Colonic mucosa (tissue), 4 donors: ENCODE results near the gene MAGEA9B. TPM values are rescaled to one million over a fixed set of nuclear protein-coding genes. Genes with fewer than 3 reads are reported as not detected.
"Not testable (repeated sequence)": the region's sequence is repeated elsewhere in the genome, so short reads cannot be mapped to it uniquely, and the experiment has no call there.

Source experiments
- DNase-seq: peaks from one replicate; pipeline ENCODE4 v3.0.0-alpha.2; 2020
- H3K27ac ChIP-seq: fragments of 200-600 bp; one replicate; pipeline ENCODE4 v1.8.0; 2021
- H3K27me3 ChIP-seq: fragments of 200-600 bp; one replicate; pipeline ENCODE4 v1.8.0; 2021
- H3K36me3 ChIP-seq: fragments of 200-600 bp; one replicate; pipeline ENCODE4 v1.8.0; 2021
- H3K4me1 ChIP-seq: fragments of 200-600 bp; one replicate; pipeline ENCODE4 v1.8.0; 2021; ENCODE audit warnings: mild to moderate bottlenecking
- H3K4me3 ChIP-seq: fragments of 200-600 bp; one replicate; pipeline ENCODE4 v1.8.0; 2021
- H3K9ac ChIP-seq, 2 donors: one replicate each; pipeline ENCODE4 v1.7.0; 2013; ENCODE audit warnings: control low read depth in 2 of 2, low read depth in 2 of 2, low read length in 2 of 2
- H3K9me3 ChIP-seq: fragments of 200-600 bp; one replicate; pipeline ENCODE4 v1.8.0; 2021
- CTCF ChIP-seq: fragments of 200-600 bp; IDR thresholded peaks from one replicate; pipeline ENCODE4 v1.8.0; 2022; ENCODE audit warnings: antibody characterized with exemption, mild to moderate bottlenecking
- intact Hi-C: fragments of 100-400 bp; cut with DNase I; formaldehyde crosslinking; loops from one replicate; pipeline ENCODE4 v1.14.1; 2022
- total RNA-seq, 2 donors: library from RNA; stranded (reverse); fragmentation: NEBNext Ultra II Directional in 1 of 2; extraction: Animal tissue kit (Norgen Biotek cat#: 25700) in 1 of 2; gene quantifications; one replicate each; pipeline ENCODE4 v1.2.1, GENCODE V29; 2021
- donor health status: healthy.
- donor health status: DM: no; HTN: no; CAD: no.
- donor health status: DM: no; HTN: no; CAD: no.

MAGEA9B gene
- total RNA-seq, 2 donors from 2014 or later, result not detected

DNA sequence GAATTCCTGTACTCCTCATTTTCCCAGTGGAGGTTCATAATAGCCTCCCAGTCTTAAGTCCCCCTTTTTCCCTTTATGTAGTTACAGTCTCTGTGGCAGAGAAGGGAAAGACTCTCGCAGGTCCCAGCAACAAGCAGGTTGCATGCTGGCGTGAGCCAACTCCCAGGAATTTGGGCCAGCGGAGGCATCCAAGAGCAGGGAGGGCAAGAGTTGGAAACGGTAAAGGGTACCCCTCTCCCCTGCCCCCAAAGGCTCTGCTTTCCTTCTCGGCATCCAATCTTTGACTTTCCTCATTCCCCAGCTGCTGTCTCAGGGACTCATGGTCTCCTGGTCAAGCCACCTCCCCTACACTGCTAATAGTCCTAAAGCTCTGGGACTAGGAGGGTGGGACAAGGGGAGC lies 23.3 kb upstream of the MAGEA9B start:
- no peaks in the 10 kb centered on the region for H3K4me1 ChIP-seq
- TF ChIP-seq CTCF, result no peak

GRCh38 chrX:149607699-149608098 lies 20.4 kb upstream of the MAGEA9B start:
- H3K36me3 ChIP-seq, result no peaks in the 10 kb centered on the region
- H3K9me3 ChIP-seq, result no peaks in the 10 kb centered on the region
- DNase-seq, result no peak
- H3K27me3 ChIP-seq, result no peaks in the 10 kb centered on the region
- H3K27ac ChIP-seq, result no peak overlapping the region
- H3K9ac ChIP-seq, result no peak overlapping the region
- no peak overlapping the region for H3K4me3 ChIP-seq
- H3K4me1 ChIP-seq, result no peaks in the 10 kb centered on the region
- intact Hi-C loops, result no loop called here
- no peak for TF ChIP-seq CTCF

More for the DNA sequence above, 23.3 kb upstream of the MAGEA9B start:
- Histone ChIP-seq H3K4me3 (no peak overlapping the region), H3K9ac (no peak overlapping the region), H3K27me3 (no peaks in the 10 kb centered on the region), H3K36me3 (no peaks in the 10 kb centered on the region), H3K9me3 (no peaks in the 10 kb centered on the region), H3K27ac (no peak overlapping the region)
- intact Hi-C loops, result no loop called here
- DNase-seq, result no peak

GRCh38 chrX:149605248-149605885 lies 18.1 kb upstream of the MAGEA9B start:
- intact Hi-C loops, H3K27me3 ChIP-seq, H3K9me3 ChIP-seq: not testable (repeated sequence)

GRCh38 chrX:149598603-149599002 lies 11.3 kb upstream of the MAGEA9B start:
- DNase-seq, intact Hi-C loops: not testable (repeated sequence)

More at GRCh38 chrX:149605248-149605885, 18.1 kb upstream of the MAGEA9B start:
- DNase-seq, H3K36me3 ChIP-seq, H3K27ac ChIP-seq, H3K9ac ChIP-seq, H3K4me1 ChIP-seq, H3K4me3 ChIP-seq: not testable (repeated sequence)

GRCh38 chrX:149595943-149596342 lies 8.7 kb upstream of the MAGEA9B start:
- H3K36me3 ChIP-seq, DNase-seq, H3K4me1 ChIP-seq, H3K9me3 ChIP-seq, H3K4me3 ChIP-seq, intact Hi-C loops, H3K9ac ChIP-seq, H3K27me3 ChIP-seq, H3K27ac ChIP-seq: not testable (repeated sequence)

More at GRCh38 chrX:149598603-149599002, 11.3 kb upstream of the MAGEA9B start:
- not testable (repeated sequence) for H3K9me3 ChIP-seq, H3K4me1 ChIP-seq, H3K27ac ChIP-seq, H3K4me3 ChIP-seq, H3K9ac ChIP-seq, H3K27me3 ChIP-seq, H3K36me3 ChIP-seq

DNA sequence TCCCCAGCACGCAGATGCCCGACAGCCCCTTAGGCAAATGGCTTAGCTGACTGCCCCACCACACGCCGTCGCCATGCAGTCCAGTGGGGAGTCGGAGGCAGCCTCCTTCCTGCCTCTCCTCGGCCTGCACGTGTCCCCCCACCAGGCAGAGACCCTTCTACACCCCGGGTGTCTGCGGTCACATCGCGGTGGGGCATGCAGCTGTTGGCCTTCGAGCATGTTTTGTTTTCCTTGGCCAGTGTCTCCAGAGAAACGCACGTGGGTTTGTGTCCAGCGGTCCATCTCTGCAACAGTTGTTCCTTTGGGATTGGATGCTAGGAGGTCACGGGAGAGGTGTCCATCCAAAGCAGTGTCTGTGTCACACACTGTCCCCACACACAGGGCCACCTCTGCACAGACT lies 8.0 kb upstream of the MAGEA9B start, which contains the start of gene HSFX2:
HSFX2 (minus strand) TSS at position 101 of the 400 bp plus-strand sequence. CDS start 614 bp downstream, outside the sequence.
- intact Hi-C loops, H3K9ac ChIP-seq, DNase-seq, H3K36me3 ChIP-seq, H3K4me3 ChIP-seq, H3K9me3 ChIP-seq, H3K27me3 ChIP-seq, H3K4me1 ChIP-seq, H3K27ac ChIP-seq: not testable (repeated sequence)

DNA sequence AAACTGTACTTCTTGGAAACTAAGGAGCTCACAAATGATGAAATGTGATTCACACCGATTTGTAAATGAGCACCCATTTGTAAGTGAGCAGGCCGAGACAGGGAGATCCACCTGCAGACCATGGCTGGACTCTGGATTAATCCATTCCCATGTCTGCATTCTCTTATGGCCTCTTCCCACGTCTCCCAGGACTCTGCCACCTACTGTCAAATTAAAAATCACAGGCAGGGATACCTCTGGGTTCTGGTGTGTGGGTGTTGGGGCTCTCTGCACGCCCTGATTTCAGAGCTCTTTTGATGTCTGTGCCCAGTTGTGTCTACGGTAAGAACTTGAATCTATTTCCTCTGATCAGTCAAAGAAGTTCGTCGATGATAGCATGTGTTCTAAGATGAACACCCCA lies 3.7 kb upstream of the MAGEA9B start:
- intact Hi-C loops, result not testable (repeated sequence)

GRCh38 chrX:149585631-149586030 lies 1.6 kb downstream of the MAGEA9B start:
- H3K27ac ChIP-seq, DNase-seq, H3K4me3 ChIP-seq, intact Hi-C loops, H3K9ac ChIP-seq, H3K27me3 ChIP-seq, H3K9me3 ChIP-seq, H3K4me1 ChIP-seq, H3K36me3 ChIP-seq: not testable (repeated sequence)

More for the DNA sequence above, 3.7 kb upstream of the MAGEA9B start:
- H3K36me3 ChIP-seq, H3K4me1 ChIP-seq, H3K9ac ChIP-seq, DNase-seq, H3K27ac ChIP-seq, H3K9me3 ChIP-seq, H3K27me3 ChIP-seq, H3K4me3 ChIP-seq: not testable (repeated sequence)

DNA sequence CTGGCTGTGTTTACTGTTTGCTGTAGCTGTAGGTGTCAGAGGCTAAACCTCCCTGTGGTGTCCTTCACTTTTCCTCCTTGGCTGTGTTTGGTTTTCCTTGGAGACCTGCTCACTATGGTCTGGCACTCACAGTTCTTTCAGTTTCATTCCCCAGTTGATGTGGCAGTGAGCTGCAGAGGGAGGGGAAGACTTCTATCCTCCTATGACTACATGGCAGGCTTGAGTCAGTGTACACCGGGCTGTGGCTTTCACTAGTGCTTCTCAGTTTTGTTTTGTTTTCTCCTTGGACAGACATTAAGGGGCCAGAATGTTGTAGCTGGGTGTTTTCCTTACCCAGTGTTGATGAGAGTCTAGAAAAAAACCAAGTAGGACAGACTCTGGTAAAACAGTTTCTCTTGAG lies 13.8 kb downstream of the MAGEA9B start:
- not testable (repeated sequence) for H3K27me3 ChIP-seq, H3K9me3 ChIP-seq, DNase-seq, H3K27ac ChIP-seq, H3K4me1 ChIP-seq, H3K9ac ChIP-seq, H3K36me3 ChIP-seq, H3K4me3 ChIP-seq
- intact Hi-C loops, result loop anchor here (5.0 kb wide), 1 partner anchor 49 kb away; no protein-coding TSS in a partner anchor
